ENCODE data around the gene PLEKHG3.

PLEKHG3 gene

DNA sequence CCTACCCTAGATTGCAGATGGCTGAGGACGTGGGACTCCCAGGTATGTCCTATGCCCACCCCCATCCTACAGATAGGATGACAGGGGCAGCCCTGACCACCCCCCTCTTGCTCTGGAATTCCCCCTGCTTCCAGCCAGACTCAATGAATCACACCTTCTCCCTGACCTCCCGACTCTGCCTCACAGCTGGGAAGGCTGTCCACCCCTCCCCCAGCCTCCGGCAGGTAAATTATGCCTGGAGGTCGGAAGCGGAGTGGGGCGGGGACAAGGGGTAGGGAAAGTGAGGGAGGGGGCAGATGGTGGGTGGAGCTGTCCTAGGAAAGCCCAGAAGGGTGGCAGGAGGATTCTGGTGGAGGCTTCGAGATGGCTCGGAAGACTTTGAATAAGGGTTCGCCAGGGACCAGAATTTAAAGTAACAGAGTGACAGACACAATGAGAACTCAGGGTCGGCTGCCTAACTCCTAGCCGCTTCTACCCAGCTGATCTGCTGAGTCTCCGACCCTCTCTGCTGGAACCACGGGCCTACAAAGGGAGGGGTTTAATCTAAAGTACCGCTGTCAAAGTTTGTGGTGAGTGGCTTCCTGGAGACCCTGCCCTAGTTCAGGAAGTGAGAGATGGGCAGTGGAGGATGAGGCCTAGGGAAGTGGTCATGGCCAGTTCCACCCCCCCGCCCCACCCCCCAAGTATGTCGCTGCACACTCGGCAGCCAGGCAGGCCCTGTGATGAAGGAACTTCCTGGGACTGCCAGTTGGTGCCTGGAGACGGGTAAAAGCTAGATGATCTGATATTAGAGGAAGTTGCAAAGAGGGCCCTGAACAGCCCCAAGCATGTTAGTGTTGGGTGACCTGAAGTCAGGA lies 4.2 kb downstream of the PLEKHG3 start:
- DNase-seq: no peak

- no peak for DNase-seq
These were observed 4.9 kb downstream of the PLEKHG3 start for GRCh38 chr14:64709126-64709525.

DNA sequence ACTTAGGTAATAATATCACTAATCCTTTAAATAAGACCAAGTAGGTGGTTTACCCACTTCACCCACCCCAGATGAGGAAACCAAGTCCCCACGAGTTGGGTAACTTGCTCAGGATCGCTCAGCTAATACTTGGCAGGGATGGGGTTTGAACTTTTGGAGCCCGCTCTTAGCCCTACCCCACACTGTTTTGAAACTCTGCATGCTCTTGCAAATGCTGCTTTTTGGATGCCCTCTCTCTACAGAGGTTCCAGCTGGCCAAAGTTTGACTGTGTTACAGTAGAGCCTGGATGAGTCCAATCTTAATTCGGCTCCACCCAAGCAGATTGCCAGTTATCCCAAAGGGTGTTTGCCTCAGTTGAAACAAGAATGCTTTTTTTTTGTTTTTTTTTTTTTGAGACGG lies 6.8 kb downstream of the PLEKHG3 start:
- no peak for DNase-seq

GRCh38 chr14:64713677-64714076 lies 9.5 kb downstream of the PLEKHG3 start:
- DNase-seq: no peak

DNA sequence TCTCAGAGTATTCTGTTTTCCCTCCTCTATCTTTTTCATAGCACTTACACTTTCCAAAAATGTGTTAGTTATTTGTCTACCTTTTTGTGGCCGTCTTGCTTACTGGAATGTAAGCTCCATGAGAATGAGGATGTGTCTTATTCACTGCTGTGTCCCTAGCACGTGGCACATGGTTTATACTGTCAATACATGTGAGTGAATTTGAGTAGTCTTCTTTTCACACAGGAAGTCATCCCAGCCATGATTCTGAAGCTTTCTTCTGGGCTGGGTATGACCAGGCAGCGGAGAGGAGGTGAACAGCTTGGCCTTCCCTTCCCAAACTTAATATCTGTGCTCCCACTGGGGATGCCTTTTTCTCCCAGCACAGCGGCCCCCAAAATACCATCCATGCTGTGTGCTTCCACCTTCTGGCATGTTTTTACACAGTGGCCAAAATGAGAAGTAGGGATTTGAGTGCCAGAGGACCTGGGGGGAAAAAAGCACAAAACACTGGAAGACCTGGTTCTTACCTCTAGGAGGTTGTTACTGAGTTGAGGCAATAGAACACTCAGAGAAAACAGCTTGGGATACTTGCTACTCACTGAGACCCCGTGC lies 10.3 kb downstream of the PLEKHG3 start:
- no peak for DNase-seq

DNA sequence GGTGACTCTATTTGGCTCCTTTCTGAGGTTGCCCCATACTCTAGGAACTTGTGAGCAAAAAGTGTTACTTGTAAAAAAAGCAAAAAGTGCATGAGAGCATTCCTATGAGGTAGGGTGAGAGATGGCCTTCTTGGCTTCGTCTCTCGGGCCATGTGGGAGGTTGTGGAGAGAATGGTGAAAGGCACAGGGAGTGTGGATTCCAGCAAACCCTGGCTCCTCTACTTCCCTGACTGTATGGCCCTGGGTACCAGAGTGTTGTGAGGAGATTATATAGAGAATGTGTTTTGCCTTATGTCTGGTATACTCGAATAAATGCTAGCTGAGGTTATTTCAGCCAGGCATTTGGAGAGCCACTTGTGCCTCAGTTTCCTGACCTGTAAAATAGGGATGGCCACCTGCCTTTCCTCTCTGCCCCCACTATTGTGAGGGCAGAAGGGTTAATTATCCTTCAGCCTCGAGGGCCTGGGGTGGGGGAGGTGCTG lies 11.0 kb downstream of the PLEKHG3 start:
- DNase-seq: no peak

DNA sequence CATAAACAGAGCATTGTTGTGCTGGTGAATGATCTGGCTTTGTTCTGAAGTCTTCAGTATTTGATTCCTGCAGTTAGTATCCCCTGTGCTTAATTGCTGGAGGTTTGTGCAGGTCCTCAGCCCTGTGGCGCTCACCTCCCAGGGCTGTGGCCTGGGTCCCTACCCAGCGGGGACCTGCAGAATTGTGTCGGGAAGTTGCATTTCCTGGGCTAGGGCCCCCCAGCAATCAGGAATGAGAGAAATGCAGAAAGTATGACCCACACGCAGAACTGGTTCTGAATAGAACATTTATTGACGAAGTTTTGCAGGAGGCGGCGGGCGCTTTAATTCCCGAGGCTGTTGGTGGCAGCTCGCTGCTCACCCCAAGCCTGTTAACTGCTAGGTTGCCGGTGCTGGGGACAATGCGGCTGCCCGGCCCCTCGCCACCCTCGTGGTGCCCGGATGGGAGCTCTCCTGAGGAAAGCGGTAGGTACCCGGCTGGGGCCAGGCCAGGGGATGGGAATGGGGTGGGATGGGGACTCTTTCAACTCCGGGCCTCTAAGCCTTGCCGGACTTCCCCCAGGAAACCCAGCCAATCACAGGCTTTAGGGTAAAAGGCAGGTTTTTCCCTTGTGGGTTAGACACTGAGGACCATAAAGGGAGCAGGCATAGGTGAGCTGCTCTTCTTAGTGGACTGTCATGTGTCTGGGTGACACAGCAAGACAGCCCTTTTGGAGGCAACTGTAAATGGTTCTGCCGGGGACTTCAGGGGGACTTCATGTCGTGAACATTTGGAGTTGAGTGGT lies 11.6 kb downstream of the PLEKHG3 start:
- no peak for DNase-seq

GRCh38 chr14:64717870-64718269 lies 13.6 kb downstream of the PLEKHG3 start:
- no peak for DNase-seq

DNA sequence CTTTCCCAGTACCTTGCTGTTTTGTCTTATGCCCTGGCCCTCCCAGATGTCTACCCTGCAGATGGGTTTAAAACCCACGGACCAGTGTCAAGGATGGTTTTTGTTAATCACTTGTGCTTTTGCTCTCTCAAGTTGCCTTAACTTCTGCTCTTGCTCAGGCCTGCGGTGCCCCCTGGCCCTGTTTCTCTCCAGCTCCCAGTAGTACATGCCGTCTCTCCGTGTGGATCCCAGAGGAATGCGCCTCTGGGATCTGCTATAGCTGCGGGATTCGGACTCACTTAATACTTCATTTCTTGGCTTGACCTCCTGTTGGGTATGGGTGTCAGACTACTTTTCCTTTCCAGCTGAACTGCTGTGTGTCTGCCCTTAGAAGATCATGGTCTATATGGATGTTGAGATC lies 14.5 kb downstream of the PLEKHG3 start:
- no peak for DNase-seq

GRCh38 chr14:64719601-64720000 lies 15.4 kb downstream of the PLEKHG3 start:
- no peak for DNase-seq

DNA sequence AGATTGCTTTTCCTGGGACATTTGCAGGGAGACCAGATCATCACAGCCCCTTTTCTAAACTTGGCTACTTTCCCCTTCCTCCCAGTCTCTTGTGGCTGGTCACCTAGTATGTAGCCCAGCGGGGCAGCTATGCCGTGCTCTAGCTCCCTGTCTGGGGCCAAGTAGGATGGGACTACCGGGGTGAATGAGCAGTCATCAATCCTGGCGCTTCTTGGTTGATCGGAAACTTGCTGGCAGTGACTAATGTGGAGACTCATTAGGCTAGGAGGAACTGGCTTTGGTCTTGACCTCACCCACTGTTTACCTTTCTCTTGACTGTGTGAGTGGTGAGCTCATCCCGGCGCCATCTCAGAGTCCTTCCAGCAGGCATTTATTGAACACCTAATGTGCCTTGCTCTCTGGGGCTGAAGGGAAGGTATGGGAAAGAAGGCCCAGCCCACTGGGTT lies 15.9 kb downstream of the PLEKHG3 start:
- DNase-seq: no peak

GRCh38 chr14:64721391-64721791 lies 17.2 kb downstream of the PLEKHG3 start:
- no peak for DNase-seq

DNA sequence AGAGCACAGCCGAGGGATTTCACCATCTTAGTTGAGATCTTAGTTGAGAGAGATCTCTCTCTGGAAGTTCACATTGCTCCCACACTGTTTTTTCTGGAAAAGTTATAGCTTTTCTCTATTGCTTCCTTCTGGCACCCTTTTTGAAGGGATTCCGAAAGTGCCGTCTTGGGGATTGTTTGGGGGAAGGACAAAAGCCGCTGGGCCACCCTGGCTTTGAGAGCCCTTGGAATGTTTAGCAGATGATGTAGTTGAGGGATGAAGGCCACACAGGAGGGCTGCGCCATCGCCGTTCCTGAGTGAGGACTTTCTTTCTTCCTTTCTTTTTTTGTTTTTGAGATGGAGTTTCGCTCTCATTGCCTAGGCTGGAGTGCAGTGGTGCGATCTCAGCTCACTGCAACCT lies 17.7 kb downstream of the PLEKHG3 start:
- DNase-seq: no peak

DNA sequence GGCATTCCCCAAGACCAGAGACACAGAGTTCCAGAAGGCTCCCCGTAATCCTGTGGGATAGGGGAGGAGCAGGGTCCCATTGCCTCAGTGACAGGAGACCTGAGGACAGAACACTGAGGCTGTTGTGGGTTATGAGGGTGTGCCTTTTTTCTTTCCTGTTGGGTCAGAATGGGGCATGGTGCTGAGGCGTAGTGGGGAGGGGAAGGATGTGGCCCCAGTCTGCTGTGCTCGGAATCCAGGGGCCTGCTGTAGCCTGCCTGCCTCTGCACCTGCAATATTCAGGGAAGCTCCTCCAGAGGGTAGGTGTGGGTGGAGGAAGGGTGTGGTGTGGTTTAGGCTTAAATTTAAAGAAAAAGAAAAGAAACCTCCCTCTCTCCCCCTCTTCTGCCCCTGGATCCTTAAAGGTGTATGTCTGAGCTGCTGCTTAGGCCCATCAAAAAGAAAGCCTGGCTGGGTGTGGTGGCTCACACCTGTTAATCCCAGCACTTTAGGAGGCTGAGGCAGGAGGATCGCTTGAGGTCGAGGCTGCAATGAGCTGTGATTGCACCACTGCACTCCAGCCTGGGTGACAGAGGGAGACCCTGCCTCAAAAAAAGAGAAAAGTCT lies 18.7 kb downstream of the PLEKHG3 start:
- no peak for DNase-seq

DNA sequence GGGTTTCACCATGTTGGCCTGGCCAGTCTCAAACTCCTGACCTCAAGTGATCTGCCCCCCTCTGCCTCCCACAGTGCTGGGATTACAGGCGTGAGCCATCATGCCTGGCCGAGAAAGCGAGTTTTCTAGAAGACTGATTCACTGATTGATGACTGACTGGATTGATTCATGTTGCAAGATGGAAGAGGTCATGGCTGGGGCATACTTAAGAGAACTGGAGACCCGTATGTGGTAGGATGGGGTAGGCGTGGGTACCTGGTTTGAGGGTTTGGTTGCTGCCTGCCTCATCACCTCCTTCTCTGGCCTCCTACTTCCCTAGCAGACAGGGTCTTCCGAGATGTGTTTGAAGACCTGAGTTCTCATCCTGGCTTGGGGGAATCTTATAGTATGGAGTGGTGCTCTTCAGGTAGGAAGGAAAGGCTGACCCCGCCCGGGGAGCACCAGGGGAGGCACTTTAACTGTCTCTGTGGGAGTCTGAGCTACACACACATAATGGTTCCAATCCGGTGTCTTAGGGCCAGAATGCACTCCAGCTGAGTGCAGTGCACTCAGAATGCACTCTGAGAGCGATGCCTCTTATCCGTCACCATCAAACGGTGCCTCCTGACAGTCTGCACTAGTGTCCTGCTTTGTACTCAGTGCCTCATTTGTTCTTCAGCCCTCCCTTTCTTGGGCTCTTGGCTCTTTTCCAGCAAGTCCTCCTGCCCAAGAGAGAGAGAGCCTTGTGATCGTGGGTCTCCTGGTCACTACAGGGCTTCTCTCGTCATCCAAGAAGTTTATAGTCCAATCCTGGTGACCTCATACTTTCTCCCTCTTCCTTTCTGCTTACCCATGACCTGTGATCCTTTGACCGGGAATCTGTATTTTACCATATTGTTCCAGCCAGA lies 19.7 kb downstream of the PLEKHG3 start:
- no peak for DNase-seq

DNA sequence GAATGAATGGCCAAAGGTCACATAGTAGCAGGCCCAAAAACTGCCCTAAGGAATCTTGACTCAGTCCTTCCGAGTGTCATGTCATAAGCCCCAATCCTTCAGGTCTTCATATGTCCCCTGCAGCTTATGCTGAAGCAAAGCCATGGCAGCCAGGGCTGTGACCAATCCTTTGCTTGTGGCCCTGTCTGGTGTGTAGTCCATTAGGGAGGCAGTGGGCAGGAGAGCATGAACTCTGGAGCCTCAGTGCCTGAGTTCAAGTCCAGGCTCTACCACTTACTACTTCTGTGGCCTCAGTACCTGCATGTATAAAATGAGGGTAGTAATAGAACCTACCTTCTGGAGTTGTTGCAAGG lies 20.3 kb downstream of the PLEKHG3 start:
- DNase-seq: no peak

- no peak for DNase-seq
These were observed 21.1 kb downstream of the PLEKHG3 start for GRCh38 chr14:64725261-64725815.

GRCh38 chr14:64725879-64726584 lies 21.8 kb downstream of the PLEKHG3 start:
- no peak for DNase-seq

DNA sequence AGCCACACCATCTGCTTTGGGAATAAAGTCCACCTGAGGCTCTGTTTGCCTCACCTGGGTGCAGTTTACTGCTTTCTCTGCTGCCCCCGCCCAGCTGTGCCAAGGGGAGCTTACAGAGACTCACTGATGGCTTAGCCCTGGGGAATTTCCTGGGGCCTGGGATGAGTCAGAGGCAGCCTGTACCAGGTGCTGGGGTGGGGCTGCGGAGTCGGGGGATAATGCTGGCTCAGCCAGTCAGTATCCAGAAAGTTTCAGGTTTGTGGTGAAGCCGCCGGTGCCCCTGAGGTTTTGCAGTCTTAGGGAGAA lies 22.3 kb downstream of the PLEKHG3 start:
- DNase-seq: no peak

GRCh38 chr14:64727551-64728071 lies 23.4 kb downstream of the PLEKHG3 start:
- DNase-seq: no peak

- no peak for DNase-seq
These were observed 23.9 kb downstream of the PLEKHG3 start for GRCh38 chr14:64728106-64728505.
